NCI-H510A (cell line): ENCODE measurements around the gene SLC22A31.
"Not testable (repeated sequence)": the region's sequence is repeated elsewhere in the genome, so short reads cannot be mapped to it uniquely, and the experiment has no call there.

Experiments used
- DNase-seq: peaks from one replicate; lab custom pipeline; 2025; lab: John Stamatoyannopoulos, UW

The SLC22A31 gene

GRCh38 chr16:89178453-89179147 is 21.7 kb downstream of the SLC22A31 start:
- DNase-seq = no peak

GRCh38 chr16:89177501-89177900 is 22.8 kb downstream of the SLC22A31 start:
- DNase-seq = no peak

- DNase-seq = no peak
Observed at GRCh38 chr16:89176717-89177116, 23.6 kb downstream of the SLC22A31 start.

- no peak for DNase-seq
Observed at GRCh38 chr16:89176147-89176690, 24.1 kb downstream of the SLC22A31 start.

- no peak for DNase-seq
Observed at GRCh38 chr16:89175280-89176146, 24.8 kb downstream of the SLC22A31 start.

- no peak for DNase-seq
Observed at GRCh38 chr16:89174877-89175276, 25.5 kb downstream of the SLC22A31 start.

- no peak for DNase-seq
Observed at GRCh38 chr16:89174055-89174827, 26.1 kb downstream of the SLC22A31 start.

GRCh38 chr16:89173174-89173921 is 27.0 kb downstream of the SLC22A31 start:
- DNase-seq = no peak

GRCh38 chr16:89172528-89173173 is 27.7 kb downstream of the SLC22A31 start:
- DNase-seq = no peak

- no peak for DNase-seq
Observed at GRCh38 chr16:89172171-89172527, 28.2 kb downstream of the SLC22A31 start.

- DNase-seq = peak; percentile 74
Observed at GRCh38 chr16:89171216-89172170, 28.8 kb downstream of the SLC22A31 start, which contains the start of gene CDH15. CDH15 (plus strand) TSS chr16:89171748; CDS start chr16:89171832, 84 bp downstream.

- peak; percentile 53 for DNase-seq
Observed at GRCh38 chr16:89170346-89171215, 29.8 kb downstream of the SLC22A31 start.

- DNase-seq = no peak
Observed at GRCh38 chr16:89169778-89170177, 30.6 kb downstream of the SLC22A31 start.

GRCh38 chr16:89168381-89169189 is 31.8 kb downstream of the SLC22A31 start:
- no peak for DNase-seq

- peak; percentile 50 for DNase-seq
Observed at GRCh38 chr16:89167425-89167941, 32.9 kb downstream of the SLC22A31 start.

- no peak for DNase-seq
Observed at GRCh38 chr16:89166696-89167424, 33.5 kb downstream of the SLC22A31 start.

- not testable (repeated sequence) for DNase-seq
Observed at GRCh38 chr16:89165681-89165979, 34.7 kb downstream of the SLC22A31 start.
